ENCODE results near the gene FSTL4. TPM values are rescaled to one million over a fixed set of nuclear protein-coding genes. Genes with fewer than 3 reads are reported as not detected.
A peak's percentile ranks its signal among the peaks of the same experiment; 100 is the strongest.

The FSTL4 gene
- total and polyA plus RNA-seq, 2 of the 13 experiments (the other 11 are each of a cell fraction or from before 2014, with no cell fraction given), result 2.1 to 3.0 TPM

DNA sequence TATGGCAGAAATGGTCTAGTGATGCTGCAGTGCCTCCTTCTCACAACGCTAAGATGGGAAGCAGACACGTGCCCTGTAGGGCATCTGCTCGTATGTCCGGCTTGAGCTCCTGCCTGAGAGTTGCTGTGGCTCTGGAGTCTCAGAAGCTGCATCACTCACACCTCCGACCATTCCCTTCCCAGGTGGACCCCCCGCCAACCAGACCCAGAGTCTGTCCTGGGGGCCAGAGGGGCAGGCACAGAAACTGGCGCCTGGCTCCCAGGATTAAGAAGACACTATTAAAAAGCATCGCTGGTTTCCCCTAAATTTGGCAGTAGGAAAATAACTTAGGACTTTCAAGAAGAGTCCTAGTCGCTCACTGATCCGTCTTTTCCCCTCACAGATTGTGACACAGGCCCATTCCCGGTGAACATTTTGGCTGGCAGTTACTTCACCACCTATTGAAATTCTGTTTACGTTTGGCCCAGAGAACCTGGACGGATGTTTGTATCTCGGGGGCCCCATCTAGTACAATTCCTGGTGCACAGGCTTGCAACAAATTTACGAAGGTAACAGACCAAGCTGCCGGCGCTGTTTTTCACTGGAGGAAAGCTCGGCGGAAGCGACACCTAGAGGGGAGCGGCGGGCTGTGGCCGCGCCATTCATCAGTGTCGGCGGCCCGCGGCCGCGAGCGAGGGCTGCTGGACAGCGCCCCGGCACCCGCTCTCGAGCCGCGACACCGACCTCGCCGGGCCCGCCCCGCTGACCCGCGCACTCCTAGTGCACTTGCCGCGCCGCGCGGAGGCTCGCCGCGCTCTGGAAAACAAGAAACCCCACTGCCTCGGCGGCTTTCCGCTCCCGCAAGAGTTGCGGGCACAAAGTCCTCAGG, 1.6 kb downstream of the FSTL4 start (continued):
- TF ChIP-seq SIN3A (IDR thresholded peaks at IDR 0.05; ENCODE audit: borderline replicate concordance, low read depth, low read length), result no peak
- peak; percentile 57; the same call in 1 of the 2 replicates for TF ChIP-seq KLF6 (CRISPR knock-in tag; IDR thresholded peaks at IDR 0.05)
- peak; percentile 36; the same call in 1 of the 2 replicates for TF ChIP-seq SPEN (CRISPR knock-in tag; IDR thresholded peaks at IDR 0.05; ENCODE audit: low read depth)
- no peak for TF ChIP-seq ZNF609 (CRISPR knock-in tag; IDR thresholded peaks at IDR 0.05; ENCODE audit: borderline replicate concordance)
- TF ChIP-seq MTA1 (CRISPR knock-in tag; IDR thresholded peaks at IDR 0.05; ENCODE audit: borderline replicate concordance), result peak; percentile 62; the same call in 1 of the 2 replicates
- no peak for TF ChIP-seq ZNF160 (CRISPR knock-in tag; IDR thresholded peaks at IDR 0.05)
- 0 out of 2 replicates have a peak, but pooled peaks have one; percentile 6 for TF ChIP-seq BHLHE40 (IDR thresholded peaks at IDR 0.05; ENCODE audit: low read length)
- TF ChIP-seq ARNT2 (CRISPR knock-in tag; IDR thresholded peaks at IDR 0.05; ENCODE audit: low read depth), result peak; percentile 73; the same call in 1 of the 2 replicates
- TF ChIP-seq, protein P1, sequence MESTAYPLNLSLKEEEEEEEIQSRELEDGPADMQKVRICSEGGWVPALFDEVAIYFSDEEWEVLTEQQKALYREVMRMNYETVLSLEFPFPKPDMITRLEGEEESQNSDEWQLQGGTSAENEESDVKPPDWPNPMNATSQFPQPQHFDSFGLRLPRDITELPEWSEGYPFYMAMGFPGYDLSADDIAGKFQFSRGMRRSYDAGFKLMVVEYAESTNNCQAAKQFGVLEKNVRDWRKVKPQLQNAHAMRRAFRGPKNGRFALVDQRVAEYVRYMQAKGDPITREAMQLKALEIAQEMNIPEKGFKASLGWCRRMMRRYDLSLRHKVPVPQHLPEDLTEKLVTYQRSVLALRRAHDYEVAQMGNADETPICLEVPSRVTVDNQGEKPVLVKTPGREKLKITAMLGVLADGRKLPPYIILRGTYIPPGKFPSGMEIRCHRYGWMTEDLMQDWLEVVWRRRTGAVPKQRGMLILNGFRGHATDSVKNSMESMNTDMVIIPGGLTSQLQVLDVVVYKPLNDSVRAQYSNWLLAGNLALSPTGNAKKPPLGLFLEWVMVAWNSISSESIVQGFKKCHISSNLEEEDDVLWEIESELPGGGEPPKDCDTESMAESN (CRISPR knock-in tag; conservative IDR thresholded peaks at IDR 0.05), result peak; percentile 63
- TF ChIP-seq ZNF777 (CRISPR knock-in tag; IDR thresholded peaks at IDR 0.05), result 0 out of 2 replicates have a peak, but pooled peaks have one; percentile 47
- TF ChIP-seq ZNF644 (CRISPR knock-in tag; IDR thresholded peaks at IDR 0.05; ENCODE audit: low read depth), result no peak
- peak; percentile 60 for TF ChIP-seq ZBTB14 (CRISPR knock-in tag; IDR thresholded peaks at IDR 0.05)
- no peak for TF ChIP-seq CC2D1A (CRISPR knock-in tag; IDR thresholded peaks at IDR 0.05)
- TF ChIP-seq ATF1 (CRISPR knock-in tag; IDR thresholded peaks at IDR 0.05), result no peak
- TF ChIP-seq TGIF2 (CRISPR knock-in tag; IDR thresholded peaks at IDR 0.05), result no peak
- no peak for TF ChIP-seq KLF9 (CRISPR knock-in tag; IDR thresholded peaks at IDR 0.05; ENCODE audit: low read depth)
- TF ChIP-seq, protein P2, sequence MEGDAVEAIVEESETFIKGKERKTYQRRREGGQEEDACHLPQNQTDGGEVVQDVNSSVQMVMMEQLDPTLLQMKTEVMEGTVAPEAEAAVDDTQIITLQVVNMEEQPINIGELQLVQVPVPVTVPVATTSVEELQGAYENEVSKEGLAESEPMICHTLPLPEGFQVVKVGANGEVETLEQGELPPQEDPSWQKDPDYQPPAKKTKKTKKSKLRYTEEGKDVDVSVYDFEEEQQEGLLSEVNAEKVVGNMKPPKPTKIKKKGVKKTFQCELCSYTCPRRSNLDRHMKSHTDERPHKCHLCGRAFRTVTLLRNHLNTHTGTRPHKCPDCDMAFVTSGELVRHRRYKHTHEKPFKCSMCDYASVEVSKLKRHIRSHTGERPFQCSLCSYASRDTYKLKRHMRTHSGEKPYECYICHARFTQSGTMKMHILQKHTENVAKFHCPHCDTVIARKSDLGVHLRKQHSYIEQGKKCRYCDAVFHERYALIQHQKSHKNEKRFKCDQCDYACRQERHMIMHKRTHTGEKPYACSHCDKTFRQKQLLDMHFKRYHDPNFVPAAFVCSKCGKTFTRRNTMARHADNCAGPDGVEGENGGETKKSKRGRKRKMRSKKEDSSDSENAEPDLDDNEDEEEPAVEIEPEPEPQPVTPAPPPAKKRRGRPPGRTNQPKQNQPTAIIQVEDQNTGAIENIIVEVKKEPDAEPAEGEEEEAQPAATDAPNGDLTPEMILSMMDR (CRISPR knock-in tag; IDR thresholded peaks at IDR 0.05), result peak; percentile 70
- no peak for TF ChIP-seq NFKB2 (CRISPR knock-in tag; IDR thresholded peaks at IDR 0.05; ENCODE audit: borderline replicate concordance)

Measured in HepG2 (cell line).